BLaER1 treated with 17β-estradiol and CSF1 and Interleukin-3, amounts not matched to agents 10 nM and 100 nM (cell line): ENCODE data around the gene BBC3.
A peak's percentile ranks its signal among the peaks of the same experiment; 100 is the strongest.

Experiments used
- H3K27ac ChIP-seq, 11 experiments: shearing (Covaris generic); formaldehyde crosslinking; 2 replicates each; pipeline ENCODE4 v1.8.1; 2022
- H3K27me3 ChIP-seq, 11 experiments: shearing (Covaris generic); formaldehyde crosslinking; 2 replicates each; pipeline ENCODE4 v1.8.1; 2022
- H3K36me3 ChIP-seq, 11 experiments: shearing (Covaris generic); formaldehyde crosslinking; 2 replicates each; pipeline ENCODE4 v1.8.1; 2022
- H3K4me1 ChIP-seq, 10 experiments: shearing (Covaris generic); formaldehyde crosslinking; 2 replicates each; pipeline ENCODE4 v1.8.1; 2022
- H3K4me2 ChIP-seq, 11 experiments: shearing (Covaris generic); formaldehyde crosslinking; 2 replicates each; pipeline ENCODE4 v1.8.1; 2022
- H3K4me3 ChIP-seq, 10 experiments: shearing (Covaris generic); formaldehyde crosslinking; 2 replicates each; pipeline ENCODE4 v1.8.1; 2022
- H3K9ac ChIP-seq, 11 experiments: shearing (Covaris generic); formaldehyde crosslinking; 2 replicates each; pipeline ENCODE4 v1.8.1; 2022
- H3K9me3 ChIP-seq, 11 experiments: shearing (Covaris generic); formaldehyde crosslinking; replicated peaks in 1 of 11; 2 replicates each; pipeline ENCODE4 v1.8.1; 2022
- H4K20me1 ChIP-seq, 11 experiments: shearing (Covaris generic); formaldehyde crosslinking; 2 replicates each; pipeline ENCODE4 v1.8.1; 2022
- Cebpa-rat ChIP-seq, 11 experiments: shearing (Covaris generic); IDR thresholded peaks; 2 replicates each; pipeline ENCODE4 v1.8.1; 2022

Gene BBC3

GRCh38 chr19:47225746-47226425, 5.1 kb downstream of the BBC3 start:
- H3K36me3 ChIP-seq: peaks cover 17 to 42% (median 37%) of the 10 kb centered on the region in 11 experiments

GRCh38 chr19:47221890-47222289, 9.1 kb downstream of the BBC3 start:
- Histone ChIP-seq H4K20me1 (peaks cover 0 to 42% (median 5%) of the 10 kb centered on the region in 11 experiments; a peak in 7 of 22 replicates), H3K4me3 (no peak overlapping the region), H3K36me3 (peaks cover 26 to 57% (median 43%) of the 10 kb centered on the region in 11 experiments), H3K4me1 (peaks cover 13 to 19% (median 17%) of the 10 kb centered on the region in 10 experiments), H3K4me2 (no peak overlapping the region), H3K27ac (peak overlapping the region in 3 of 11 experiments; percentile 3 to 49 (median 38); a peak in 6 of 22 replicates), H3K9ac (peak overlapping the region in 5 of 11 experiments; percentile 2 to 33 (median 15); a peak in 3 of 22 replicates), H3K9me3 (no peaks in the 10 kb centered on the region), H3K27me3 (no peaks in the 10 kb centered on the region)
- no peak for TF ChIP-seq Cebpa-rat (IDR thresholded peaks at IDR 0.05)

More at GRCh38 chr19:47225746-47226425, 5.1 kb downstream of the BBC3 start:
- peaks cover 0 to 20% (median 4%) of the 10 kb centered on the region in 11 experiments; a peak in 9 of 22 replicates for H3K27me3 ChIP-seq
- peak overlapping the region; percentile 87 to 99 (median 95) for H3K9ac ChIP-seq
- peaks cover 13 to 48% (median 41%) of the 10 kb centered on the region in 10 experiments for H3K4me1 ChIP-seq
- peak overlapping the region; percentile 95 to 100 (median 96) for H3K27ac ChIP-seq
- H3K4me3 ChIP-seq: peak overlapping the region; percentile 76 to 90 (median 83)
- peak in 1 of 11 experiments; percentile 20; a peak in 1 of 22 replicates for TF ChIP-seq Cebpa-rat (IDR thresholded peaks at IDR 0.05)
- H3K4me2 ChIP-seq: peak overlapping the region; percentile 87 to 99 (median 93)
- no peaks in the 10 kb centered on the region for H3K9me3 ChIP-seq
- H4K20me1 ChIP-seq: peaks cover 0 to 57% (median 22%) of the 10 kb centered on the region in 11 experiments; a peak in 10 of 22 replicates

GRCh38 chr19:47221080-47221841, 9.7 kb downstream of the BBC3 start:
- peak overlapping the region in 3 of 11 experiments; percentile 9 to 33 (median 15); a peak in 2 of 22 replicates for H3K9ac ChIP-seq
- peaks cover 0 to 42% (median 5%) of the 10 kb centered on the region in 11 experiments; a peak in 7 of 22 replicates for H4K20me1 ChIP-seq
- peaks cover 26 to 57% (median 43%) of the 10 kb centered on the region in 11 experiments for H3K36me3 ChIP-seq
- no peak overlapping the region for H3K4me2 ChIP-seq
- H3K4me1 ChIP-seq: peaks cover 9 to 13% (median 12%) of the 10 kb centered on the region in 10 experiments
- no peaks in the 10 kb centered on the region for H3K9me3 ChIP-seq
- no peak for TF ChIP-seq Cebpa-rat (IDR thresholded peaks at IDR 0.05)
- H3K27ac ChIP-seq: peak overlapping the region in 3 of 11 experiments; percentile 3 to 49 (median 38); a peak in 4 of 22 replicates
- no peak overlapping the region for H3K4me3 ChIP-seq
- H3K27me3 ChIP-seq: no peaks in the 10 kb centered on the region

- Histone ChIP-seq H3K27me3 (no peaks in the 10 kb centered on the region), H3K9me3 (no peaks in the 10 kb centered on the region), H3K27ac (no peak overlapping the region), H3K36me3 (peaks cover 3 to 27% (median 15%) of the 10 kb centered on the region in 11 experiments; a peak in 20 of 22 replicates), H3K9ac (no peak overlapping the region), H3K4me2 (no peak overlapping the region), H4K20me1 (no peaks in the 10 kb centered on the region; a peak in 2 of 22 replicates), H3K4me1 (peaks cover 25 to 44% (median 39%) of the 10 kb centered on the region in 10 experiments), H3K4me3 (no peak overlapping the region)
- TF ChIP-seq Cebpa-rat (IDR thresholded peaks at IDR 0.05): no peak
These were observed 15.4 kb downstream of the BBC3 start for GRCh38 chr19:47215581-47215980.

- peaks cover 34 to 75% (median 69%) of the 10 kb centered on the region in 10 experiments for H3K4me1 ChIP-seq
- no peaks in the 10 kb centered on the region for H3K27me3 ChIP-seq
- H3K4me2 ChIP-seq: peak overlapping the region; percentile 42 to 84 (median 62)
- H3K9me3 ChIP-seq: no peaks in the 10 kb centered on the region
- peaks cover 40 to 64% (median 50%) of the 10 kb centered on the region in 11 experiments for H3K36me3 ChIP-seq
- peaks cover 0 to 34% (median 11%) of the 10 kb centered on the region in 11 experiments; a peak in 12 of 22 replicates for H4K20me1 ChIP-seq
- peak overlapping the region; percentile 37 to 75 (median 65); a peak in 20 of 22 replicates for H3K9ac ChIP-seq
- H3K4me3 ChIP-seq: no peak overlapping the region
- H3K27ac ChIP-seq: peak overlapping the region; percentile 66 to 81 (median 75)
- no peak for TF ChIP-seq Cebpa-rat (IDR thresholded peaks at IDR 0.05)
These were observed 20.2 kb downstream of the BBC3 start for GRCh38 chr19:47210689-47211316.

GRCh38 chr19:47210180-47210490, 20.9 kb downstream of the BBC3 start:
- Histone ChIP-seq H3K9me3 (no peaks in the 10 kb centered on the region), H3K27me3 (no peaks in the 10 kb centered on the region), H3K9ac (peak overlapping the region in 9 of 11 experiments; percentile 60 to 70 (median 65); a peak in 12 of 22 replicates), H3K36me3 (peaks cover 47 to 71% (median 56%) of the 10 kb centered on the region in 11 experiments), H4K20me1 (peaks cover 0 to 34% (median 11%) of the 10 kb centered on the region in 11 experiments; a peak in 12 of 22 replicates), H3K4me2 (peak overlapping the region; percentile 42 to 84 (median 62); a peak in 21 of 22 replicates), H3K27ac (peak overlapping the region in 9 of 11 experiments; percentile 4 to 81 (median 76); a peak in 16 of 22 replicates), H3K4me3 (no peak overlapping the region), H3K4me1 (peaks cover 34 to 75% (median 69%) of the 10 kb centered on the region in 10 experiments)
- no peak for TF ChIP-seq Cebpa-rat (IDR thresholded peaks at IDR 0.05)

- peaks cover 34 to 74% (median 68%) of the 10 kb centered on the region in 10 experiments for H3K4me1 ChIP-seq
- peak overlapping the region in 8 of 11 experiments; percentile 60 to 70 (median 66); a peak in 14 of 22 replicates for H3K9ac ChIP-seq
- H3K4me3 ChIP-seq: no peak overlapping the region
- H3K27ac ChIP-seq: peak overlapping the region in 9 of 11 experiments; percentile 4 to 81 (median 74); a peak in 13 of 22 replicates
- H3K36me3 ChIP-seq: peaks cover 52 to 76% (median 62%) of the 10 kb centered on the region in 11 experiments
- no peaks in the 10 kb centered on the region for H3K27me3 ChIP-seq
- peak overlapping the region; percentile 42 to 84 (median 62); a peak in 18 of 22 replicates for H3K4me2 ChIP-seq
- TF ChIP-seq Cebpa-rat (IDR thresholded peaks at IDR 0.05): no peak
- H4K20me1 ChIP-seq: peaks cover 0 to 34% (median 11%) of the 10 kb centered on the region in 11 experiments; a peak in 12 of 22 replicates
- H3K9me3 ChIP-seq: no peaks in the 10 kb centered on the region
These were observed 21.4 kb downstream of the BBC3 start for GRCh38 chr19:47209319-47210179.
